Measurements from ENCODE around the gene PDLIM5. TPM values are rescaled to one million over a fixed set of nuclear protein-coding genes. Genes with fewer than 3 reads are reported as not detected.

The PDLIM5 gene
- total RNA-seq, 1 experiment from 2014 or later, result 21.2 TPM

DNA sequence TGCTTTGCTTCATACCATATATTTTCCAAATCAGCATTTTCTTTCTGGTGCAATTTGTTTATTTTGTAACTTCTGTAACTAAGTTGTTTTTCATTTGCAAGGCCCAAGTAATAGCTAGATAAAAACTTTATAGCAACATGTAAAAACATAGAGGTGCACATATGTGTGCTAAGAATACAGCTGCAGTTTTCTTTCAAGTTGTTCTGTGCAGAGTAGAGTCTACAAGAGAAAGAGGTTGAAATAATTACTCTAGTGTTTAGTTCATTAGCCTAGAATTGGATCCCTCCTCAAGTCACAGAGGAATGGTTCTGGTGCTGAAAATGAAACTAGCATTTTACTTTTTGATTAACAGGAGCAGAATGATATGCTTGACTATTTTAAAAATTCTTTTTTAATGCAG lies 32.2 kb upstream of the PDLIM5 start:
- in situ Hi-C loops (cut with HindIII; ENCODE audit: low pct_unique_long_range_greater_than_20kb, low sequenced_read_pairs), result no loop called here
- DNase-seq (ENCODE audit: low read depth, low spot score), result no peak

DNA sequence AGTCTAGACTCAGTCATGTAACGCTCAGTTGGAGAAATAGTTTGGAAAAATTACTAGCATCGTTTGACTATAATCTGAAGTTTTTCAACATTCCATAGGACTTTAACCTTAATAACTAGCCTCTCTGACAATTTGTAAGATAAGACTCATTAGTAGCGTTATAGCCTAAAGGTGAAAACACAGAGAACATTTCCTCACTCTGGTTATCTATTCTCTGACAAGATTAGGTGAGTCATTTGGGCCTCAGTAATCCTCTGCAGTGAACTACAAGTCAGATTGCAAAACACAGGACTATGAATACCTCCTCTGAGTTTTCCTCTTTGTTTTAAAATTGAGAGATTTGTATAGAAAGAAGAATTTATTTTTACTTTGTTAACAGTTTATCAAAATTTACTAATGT lies 31.8 kb upstream of the PDLIM5 start:
- in situ Hi-C loops (cut with HindIII; ENCODE audit: low pct_unique_long_range_greater_than_20kb, low sequenced_read_pairs), result no loop called here
- no peak for DNase-seq (ENCODE audit: low read depth, low spot score)

DNA sequence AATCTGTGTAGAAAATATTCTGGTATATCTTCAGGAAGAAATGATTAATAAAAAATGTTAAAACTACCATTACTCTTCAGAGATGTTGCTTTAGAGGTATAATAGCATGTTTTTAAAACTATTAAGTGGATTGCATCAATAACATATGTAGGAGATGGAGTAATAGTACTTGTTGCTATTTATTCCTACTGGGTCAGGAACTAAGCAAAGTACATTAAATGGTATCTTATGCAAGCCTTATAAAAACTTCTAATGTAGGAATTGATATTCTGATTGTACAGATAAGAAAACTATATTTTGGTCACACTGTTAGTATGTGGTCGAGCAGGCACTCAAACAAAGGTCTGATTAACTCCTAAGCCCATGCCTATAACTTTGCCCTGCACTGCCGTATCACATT lies 31.4 kb upstream of the PDLIM5 start:
- in situ Hi-C loops (cut with HindIII; ENCODE audit: low pct_unique_long_range_greater_than_20kb, low sequenced_read_pairs), result no loop called here

DNA sequence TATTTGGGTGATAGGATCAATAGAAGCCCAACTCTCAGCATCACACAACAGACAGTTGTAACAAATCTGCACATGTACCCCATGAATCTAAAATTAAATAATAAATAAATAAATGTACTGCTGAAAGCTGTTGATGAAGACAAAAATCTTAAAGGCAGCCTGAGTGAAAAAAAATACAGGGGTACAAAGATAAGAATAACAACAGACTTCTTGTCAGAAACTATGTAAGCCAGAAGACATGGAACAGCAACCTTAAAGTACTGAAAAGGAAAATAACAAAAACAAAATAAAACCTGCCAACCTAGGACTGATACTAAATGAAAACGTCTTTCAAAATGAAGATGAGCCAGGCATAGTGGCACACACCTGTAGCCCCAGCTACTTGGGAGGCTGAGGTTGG lies 25.0 kb upstream of the PDLIM5 start:
- no peak for DNase-seq (ENCODE audit: low read depth, low spot score)
- in situ Hi-C loops (cut with HindIII; ENCODE audit: low pct_unique_long_range_greater_than_20kb, low sequenced_read_pairs), result no loop called here

More for the DNA sequence above, 31.4 kb upstream of the PDLIM5 start:
- no peak for DNase-seq (ENCODE audit: low read depth, low spot score)

DNA sequence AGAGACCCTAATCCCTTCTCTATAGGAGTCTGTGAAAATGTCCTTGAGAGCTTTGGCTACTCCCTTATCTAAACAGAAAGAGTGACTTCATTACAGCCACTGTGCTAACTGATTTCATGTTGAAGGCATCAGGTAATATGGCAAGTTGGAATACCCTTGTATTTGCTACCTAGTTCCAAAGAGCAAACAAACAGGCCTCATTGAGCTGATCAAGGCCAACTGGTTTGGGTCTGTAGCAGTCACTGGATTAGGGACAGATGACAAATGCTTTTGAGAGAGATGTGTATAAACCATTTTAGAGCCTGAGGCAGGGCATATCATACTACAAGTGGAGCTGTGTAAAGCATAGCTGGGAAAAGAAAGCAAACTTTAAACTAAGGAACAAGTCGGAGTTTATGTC lies 22.9 kb upstream of the PDLIM5 start:
- DNase-seq (ENCODE audit: low read depth, low spot score), result no peak

DNA sequence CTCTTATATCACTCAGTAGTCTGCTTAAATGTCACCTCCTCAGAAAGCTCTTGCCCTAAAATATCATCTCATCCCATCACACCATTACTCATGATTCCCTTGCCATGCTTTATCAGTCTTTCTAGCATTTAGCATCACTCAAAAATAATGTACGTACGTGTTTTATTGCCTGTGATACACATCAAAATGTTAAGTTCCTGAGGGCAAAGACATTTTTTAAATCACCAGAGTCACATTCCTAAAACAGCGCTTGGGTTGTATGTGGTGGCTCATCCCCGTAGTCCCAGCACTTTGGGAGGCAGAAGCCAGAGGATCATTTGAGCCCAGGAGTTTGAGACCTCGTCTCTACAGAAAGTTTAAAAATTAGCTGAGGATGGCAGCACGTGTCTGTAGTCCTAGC lies 21.3 kb upstream of the PDLIM5 start:
- no peak for DNase-seq (ENCODE audit: low read depth, low spot score)
- in situ Hi-C loops (cut with HindIII; ENCODE audit: low pct_unique_long_range_greater_than_20kb, low sequenced_read_pairs), result no loop called here

More for the DNA sequence above, 22.9 kb upstream of the PDLIM5 start:
- in situ Hi-C loops (cut with HindIII; ENCODE audit: low pct_unique_long_range_greater_than_20kb, low sequenced_read_pairs), result no loop called here

DNA sequence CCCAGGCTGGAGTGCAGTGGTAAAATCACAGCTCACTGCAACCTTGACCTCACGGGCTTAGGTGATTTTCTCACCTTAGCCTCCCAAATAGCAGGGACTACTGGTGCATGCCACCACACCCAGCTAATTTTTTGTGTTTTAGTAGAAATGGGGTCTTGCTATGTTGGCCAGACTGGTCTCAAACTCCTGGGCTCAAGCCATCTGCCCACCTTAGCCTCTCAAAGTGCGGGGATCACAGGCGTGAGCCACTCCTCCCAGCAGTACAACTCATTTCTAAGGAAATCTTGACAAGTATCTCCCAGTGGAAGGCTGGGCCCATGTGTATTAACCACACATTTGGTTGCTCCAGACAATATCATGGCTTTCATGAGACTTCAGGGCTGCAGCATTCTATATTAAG lies 20.4 kb upstream of the PDLIM5 start:
- no peak for DNase-seq (ENCODE audit: low read depth, low spot score)
- in situ Hi-C loops (cut with HindIII; ENCODE audit: low pct_unique_long_range_greater_than_20kb, low sequenced_read_pairs), result no loop called here

DNA sequence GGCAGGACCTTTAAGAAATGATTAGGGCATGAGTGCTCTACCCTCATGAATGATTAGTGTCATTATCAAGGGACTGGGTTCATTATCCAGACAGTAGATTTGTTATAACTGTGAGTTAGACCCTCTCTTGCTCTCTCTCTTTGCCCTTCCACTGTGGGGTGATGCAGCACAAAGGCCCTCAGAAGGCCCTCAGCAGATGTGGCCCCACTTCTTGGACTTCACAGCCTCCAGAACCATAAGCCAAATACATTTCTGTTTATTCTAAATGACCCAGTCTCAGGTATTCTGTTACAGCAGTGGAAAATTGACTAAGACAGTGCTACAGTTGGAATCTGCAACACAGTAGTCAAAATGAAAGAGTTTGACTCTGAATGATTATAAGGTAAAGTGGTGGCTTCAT lies 17.2 kb upstream of the PDLIM5 start:
- in situ Hi-C loops (cut with HindIII; ENCODE audit: low pct_unique_long_range_greater_than_20kb, low sequenced_read_pairs), result no loop called here
- DNase-seq (ENCODE audit: low read depth, low spot score), result no peak

DNA sequence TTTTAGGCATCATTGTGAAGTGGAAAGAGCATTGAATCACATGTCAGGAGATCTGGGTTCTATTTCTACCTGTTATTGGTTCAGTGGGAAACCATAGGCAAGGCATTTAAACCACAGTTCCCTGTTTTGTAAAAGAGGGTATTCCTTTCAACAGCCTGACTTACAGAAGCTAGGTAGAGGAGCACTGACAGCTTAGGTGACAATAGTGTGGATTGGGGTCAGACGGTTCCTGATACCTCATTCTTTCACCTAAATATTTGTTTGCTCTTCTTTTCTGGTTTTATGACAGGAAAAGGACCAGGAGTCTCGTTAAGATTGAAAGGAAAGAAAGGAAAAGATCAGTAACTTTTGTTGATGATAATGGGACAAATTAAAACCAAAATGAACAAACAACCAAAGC lies 15.9 kb upstream of the PDLIM5 start:
- DNase-seq (ENCODE audit: low read depth, low spot score), result no peak
- in situ Hi-C loops (cut with HindIII; ENCODE audit: low pct_unique_long_range_greater_than_20kb, low sequenced_read_pairs), result no loop called here

DNA sequence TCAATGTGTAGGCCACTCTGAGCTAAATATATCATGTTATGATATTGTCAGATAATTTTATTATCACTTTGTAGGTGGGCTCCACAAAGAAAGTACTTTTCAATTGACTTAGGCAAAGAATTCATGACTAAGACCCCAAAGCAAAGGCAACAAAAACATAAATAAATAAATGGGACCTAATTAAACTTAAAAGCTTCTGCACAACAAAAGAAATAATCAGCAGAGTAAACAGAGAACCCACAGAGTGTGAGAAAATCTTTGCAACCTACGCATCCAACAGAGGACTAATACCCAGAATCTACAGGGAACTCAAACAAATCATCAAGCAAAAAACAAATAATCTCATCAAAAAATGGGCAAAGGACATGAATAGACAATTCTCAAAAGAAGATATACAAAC lies 15.2 kb upstream of the PDLIM5 start:
- in situ Hi-C loops (cut with HindIII; ENCODE audit: low pct_unique_long_range_greater_than_20kb, low sequenced_read_pairs), result no loop called here
- DNase-seq (ENCODE audit: low read depth, low spot score), result no peak

DNA sequence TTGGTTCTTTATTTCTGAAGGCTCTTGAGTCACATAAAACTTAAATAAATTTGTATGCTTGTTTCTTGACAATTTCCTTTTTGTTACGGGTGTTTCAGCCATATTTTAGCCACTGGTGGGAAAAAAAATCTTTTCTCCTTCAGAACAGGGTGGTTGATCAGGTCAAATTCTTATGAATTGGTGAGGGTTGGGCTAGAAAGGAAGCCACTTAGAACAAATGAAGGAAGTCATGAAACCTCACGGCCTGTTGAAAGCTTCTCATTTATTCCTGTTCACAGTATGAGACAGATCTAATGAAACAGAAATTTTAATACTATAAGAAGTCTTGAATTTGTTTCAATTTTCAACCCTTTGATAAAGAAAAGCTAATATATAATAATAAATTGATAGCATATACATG lies 12.1 kb upstream of the PDLIM5 start:
- DNase-seq (ENCODE audit: low read depth, low spot score), result no peak
- in situ Hi-C loops (cut with HindIII; ENCODE audit: low pct_unique_long_range_greater_than_20kb, low sequenced_read_pairs), result no loop called here

DNA sequence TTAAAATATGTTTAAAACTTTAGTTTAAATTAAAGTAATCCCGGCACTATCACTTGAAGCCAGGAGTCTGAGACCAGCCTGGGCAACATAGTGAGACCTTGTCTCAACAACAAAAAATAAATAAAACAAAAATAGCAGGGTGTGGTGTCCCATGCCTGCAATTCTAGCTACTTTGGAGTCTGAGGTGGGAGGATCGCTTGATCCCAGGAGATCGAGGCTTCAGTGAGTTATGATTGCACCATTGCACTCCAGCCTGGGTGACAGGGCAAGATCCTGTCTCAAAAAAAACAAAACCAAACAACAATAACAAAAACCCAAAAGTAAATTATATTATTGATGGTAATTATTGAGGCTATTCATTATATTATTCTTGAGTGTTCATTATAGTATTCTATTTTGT lies 9.9 kb upstream of the PDLIM5 start:
- in situ Hi-C loops (cut with HindIII; ENCODE audit: low pct_unique_long_range_greater_than_20kb, low sequenced_read_pairs), result no loop called here
- DNase-seq (ENCODE audit: low read depth, low spot score), result no peak

DNA sequence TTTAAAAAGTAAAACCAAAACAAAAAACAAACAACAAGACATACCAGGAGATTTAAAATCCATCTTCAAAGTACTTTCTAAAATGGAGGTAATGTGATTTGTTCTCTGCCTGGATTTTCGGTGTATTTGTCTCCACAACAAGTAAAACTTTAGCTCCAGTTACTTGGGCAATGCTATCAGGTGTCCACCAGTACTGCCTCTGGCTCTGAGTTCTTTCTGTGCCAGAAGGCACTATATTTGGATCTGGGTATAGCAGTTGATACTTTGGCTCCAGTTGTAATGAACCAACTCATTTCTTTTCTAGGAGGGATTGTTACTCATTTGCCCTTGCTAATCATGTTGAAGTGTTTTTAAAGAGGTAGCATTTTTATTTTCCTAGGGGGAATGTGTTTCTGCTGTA lies 9.5 kb upstream of the PDLIM5 start:
- DNase-seq (ENCODE audit: low read depth, low spot score), result no peak
- in situ Hi-C loops (cut with HindIII; ENCODE audit: low pct_unique_long_range_greater_than_20kb, low sequenced_read_pairs), result no loop called here

DNA sequence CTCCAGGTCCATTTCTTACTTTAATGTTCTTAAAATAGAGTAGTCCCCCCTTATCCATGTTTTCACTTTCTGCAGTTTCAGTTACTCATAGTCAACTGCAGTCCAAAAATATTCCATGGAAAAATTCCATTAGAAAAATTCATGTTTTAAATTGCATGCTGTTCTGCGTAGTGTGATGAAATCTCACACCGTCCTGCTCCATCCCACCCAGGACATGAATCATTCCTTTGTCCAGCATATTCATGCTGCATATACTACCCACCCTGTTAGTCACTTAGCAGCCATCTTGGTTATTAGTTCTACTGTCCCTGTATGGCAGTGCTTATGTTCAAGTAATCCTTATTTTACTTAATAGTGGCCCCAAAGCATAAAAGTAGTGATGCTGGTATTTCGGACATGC lies 5.4 kb upstream of the PDLIM5 start:
- no peak for DNase-seq (ENCODE audit: low read depth, low spot score)
- in situ Hi-C loops (cut with HindIII; ENCODE audit: low pct_unique_long_range_greater_than_20kb, low sequenced_read_pairs), result no loop called here

DNA sequence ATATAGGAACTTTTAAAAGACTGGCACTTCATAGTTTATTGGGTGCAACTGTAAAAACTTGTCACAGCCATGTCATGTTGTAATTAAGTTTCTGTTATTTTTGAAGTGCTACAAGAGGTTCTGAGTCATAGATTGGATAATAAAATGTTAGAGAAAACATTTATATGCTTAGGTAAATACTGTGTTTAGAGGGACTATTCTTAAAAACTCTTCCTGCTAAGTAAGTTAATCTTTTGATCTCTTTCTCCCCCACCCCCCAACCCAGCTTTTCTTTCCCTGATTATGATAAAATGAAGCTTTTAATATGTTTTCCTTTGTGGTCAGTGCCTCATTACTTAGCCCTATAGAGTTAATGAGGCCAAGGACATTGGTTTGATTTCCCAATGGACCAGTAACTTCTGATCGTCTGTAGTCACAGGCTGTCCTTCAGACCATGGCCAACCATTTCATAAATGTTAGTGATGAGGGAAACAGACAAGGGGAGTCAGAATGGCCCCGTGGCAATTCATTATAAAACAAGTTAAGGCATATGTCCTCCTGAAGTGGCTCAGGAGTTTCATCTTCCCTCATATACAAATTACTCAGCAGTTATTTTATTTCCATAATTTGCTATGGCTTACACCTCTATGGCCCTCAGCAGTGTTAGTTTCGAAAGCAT lies 3.9 kb upstream of the PDLIM5 start:
- DNase-seq (ENCODE audit: low read depth, low spot score), result no peak
- in situ Hi-C loops (cut with HindIII; ENCODE audit: low pct_unique_long_range_greater_than_20kb, low sequenced_read_pairs), result no loop called here

DNA sequence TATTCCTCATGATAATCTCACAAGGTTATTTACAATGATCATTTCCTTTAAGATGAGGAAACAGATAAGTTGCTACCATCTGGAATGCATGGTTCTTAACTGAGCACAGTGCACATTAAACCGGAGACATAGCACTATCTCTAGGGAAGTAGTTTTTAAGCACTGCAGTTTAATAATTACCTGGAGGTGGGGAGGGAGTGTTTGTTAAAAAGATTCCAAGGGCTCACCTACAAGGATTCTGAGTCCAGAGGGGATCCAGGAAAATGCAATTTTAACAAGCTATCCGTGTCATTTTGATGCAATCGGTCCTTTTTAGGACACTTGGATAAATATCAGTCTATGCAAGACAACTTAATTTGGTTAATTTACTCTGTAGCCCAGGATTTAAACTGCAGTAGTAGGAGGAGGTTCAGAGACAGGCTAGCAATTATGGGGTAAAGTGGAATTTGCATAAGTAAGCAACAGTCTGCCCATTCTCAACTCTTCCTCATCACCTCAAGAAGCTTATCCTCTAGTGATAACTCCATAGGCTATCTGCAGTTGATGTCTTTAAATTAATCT lies 2.8 kb upstream of the PDLIM5 start:
- in situ Hi-C loops (cut with HindIII; ENCODE audit: low pct_unique_long_range_greater_than_20kb, low sequenced_read_pairs), result no loop called here
- DNase-seq (ENCODE audit: low read depth, low spot score), result no peak

DNA sequence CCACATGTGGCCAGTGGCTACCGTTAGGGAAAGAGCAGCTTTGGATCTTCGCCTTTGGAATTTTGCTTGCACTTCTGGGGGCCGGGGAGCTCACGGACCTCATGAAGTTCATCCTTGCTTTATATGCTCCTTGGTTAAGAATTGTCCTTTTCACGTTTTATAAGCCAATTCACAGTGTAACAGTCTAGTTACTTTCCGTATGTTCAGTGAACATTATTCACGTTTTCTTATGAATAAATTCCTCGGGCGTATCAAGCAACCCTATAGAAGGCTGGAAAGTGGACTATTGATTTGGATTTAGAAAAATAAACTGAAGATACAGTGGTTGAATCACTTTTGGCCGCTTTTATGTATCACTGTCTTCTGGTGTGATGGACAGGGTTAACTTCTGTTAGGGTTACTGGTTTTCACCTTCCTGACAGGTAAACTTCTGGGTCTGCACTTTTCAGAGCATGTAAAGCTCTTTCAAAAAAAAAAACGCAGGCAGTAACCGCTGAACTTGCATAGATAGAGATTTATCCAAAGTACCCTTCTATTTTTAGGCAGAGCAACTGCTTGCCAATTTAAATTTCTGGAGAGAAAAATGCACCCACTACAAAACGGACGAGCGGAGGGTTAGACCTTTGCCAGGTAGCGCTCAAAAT lies 569 bp upstream of the PDLIM5 start:
- DNase-seq (ENCODE audit: low read depth, low spot score), result no peak
- in situ Hi-C loops (cut with HindIII; ENCODE audit: low pct_unique_long_range_greater_than_20kb, low sequenced_read_pairs), result no loop called here

DNA sequence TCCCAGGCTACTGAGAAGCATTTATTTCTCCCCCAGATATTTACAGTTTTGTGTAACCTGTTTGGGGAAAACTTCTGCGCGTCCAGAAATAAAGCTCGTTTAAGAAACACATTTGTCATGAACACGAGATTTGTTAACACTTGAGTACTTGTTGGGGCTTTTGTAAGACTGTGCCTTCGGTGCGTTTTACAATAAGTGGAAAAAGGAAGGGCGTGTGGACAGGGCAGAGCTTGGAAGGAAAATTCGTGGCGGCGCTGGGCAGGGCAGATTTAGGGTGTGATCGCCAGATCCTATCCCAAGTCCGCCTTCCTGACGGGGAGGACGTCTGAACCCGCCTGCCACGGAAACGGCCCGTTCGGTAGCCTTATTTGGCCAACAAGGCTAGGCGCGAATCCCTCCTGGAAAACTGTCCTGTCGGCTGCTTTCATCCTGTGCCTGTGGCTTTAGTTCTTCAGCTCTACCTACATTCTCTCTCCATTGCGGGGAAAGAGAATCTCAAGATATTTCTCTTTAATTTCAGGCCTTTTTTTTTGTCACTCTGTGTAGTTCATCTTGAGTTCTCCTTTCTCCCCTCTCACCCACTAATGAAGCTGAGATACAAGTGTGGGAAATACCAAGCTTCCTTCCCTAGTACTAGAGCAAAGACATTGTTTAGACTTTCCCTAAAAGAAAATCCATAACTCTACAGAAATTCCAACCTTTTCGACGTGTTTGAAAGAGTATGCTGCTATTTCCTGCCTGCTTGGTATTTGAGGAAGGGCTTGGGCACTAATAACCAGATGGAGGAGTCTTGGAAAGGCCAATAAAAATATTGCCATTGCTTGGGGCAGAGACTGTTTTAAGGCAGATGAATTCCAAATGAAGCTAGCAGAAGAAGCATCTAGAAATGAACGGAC lies 982 bp downstream of the PDLIM5 start:
- DNase-seq (ENCODE audit: low read depth, low spot score), result peak; percentile 66
- in situ Hi-C loops (cut with HindIII; ENCODE audit: low pct_unique_long_range_greater_than_20kb, low sequenced_read_pairs), result no loop called here

Measured in SK-MEL-5 (cell line).